DOHH2 (cell line): ENCODE data around the gene REC114.

ENCODE experiments used
- H3F3A ChIP-seq: fragments of 200-600 bp; sonication (generic), shearing (Covaris generic); 2 replicates; pipeline ENCODE4 v1.6.0; 2016; ENCODE audit warnings: antibody characterized with exemption, mild to moderate bottlenecking; ENCODE audit not compliant: control insufficient read depth, insufficient read depth
- H3K27ac ChIP-seq: fragments of 200-600 bp; sonication (generic); 2 replicates; pipeline ENCODE4 v1.5.1; 2014; ENCODE audit warnings: low read depth, mild to moderate bottlenecking, low read length, moderate library complexity
- H3K27me3 ChIP-seq: fragments of 200-600 bp; sonication (generic); 2 replicates; pipeline ENCODE4 v1.6.1; 2014; ENCODE audit warnings: mild to moderate bottlenecking, low read length, mixed read lengths; ENCODE audit not compliant: control insufficient read depth
- H3K36me3 ChIP-seq: fragments of 200-600 bp; sonication (generic); 2 replicates; pipeline ENCODE4 v1.6.1; 2014; ENCODE audit warnings: mild to moderate bottlenecking, low read length, moderate library complexity, mixed read lengths; ENCODE audit not compliant: control insufficient read depth
- H3K4me1 ChIP-seq: fragments of 200-600 bp; sonication (generic); 2 replicates; pipeline ENCODE4 v1.6.1; 2014; ENCODE audit warnings: mild to moderate bottlenecking, low read length, mixed read lengths; ENCODE audit not compliant: control insufficient read depth
- H3K4me2 ChIP-seq: fragments of 200-600 bp; sonication (generic); 2 replicates; pipeline ENCODE4 v1.6.0; 2014; ENCODE audit warnings: mild to moderate bottlenecking, low read length, moderate library complexity
- H3K4me3 ChIP-seq: fragments of 200-600 bp; sonication (generic); 2 replicates; pipeline ENCODE4 v1.5.1; 2014; ENCODE audit warnings: mild to moderate bottlenecking, low read length, mixed read lengths
- H3K79me2 ChIP-seq: fragments of 200-600 bp; sonication (generic); 2 replicates; pipeline ENCODE4 v1.6.1; 2014; ENCODE audit warnings: mild to moderate bottlenecking, low read length, mixed read lengths; ENCODE audit not compliant: control insufficient read depth
- H3K9me2 ChIP-seq: fragments of 200-600 bp; sonication (generic); replicated peaks from 2 replicates; pipeline ENCODE4 v1.6.1; 2014; ENCODE audit warnings: mild to moderate bottlenecking, low read length, mixed read lengths; ENCODE audit not compliant: control insufficient read depth
- H3K9me3 ChIP-seq: fragments of 200-600 bp; sonication (generic); 2 replicates; pipeline ENCODE4 v1.6.1; 2014; ENCODE audit warnings: antibody characterized with exemption, low read length, mixed read lengths; ENCODE audit not compliant: control insufficient read depth, insufficient read depth
- H4K20me1 ChIP-seq: fragments of 200-600 bp; sonication (generic); 2 replicates; pipeline ENCODE4 v1.6.0; 2014; ENCODE audit warnings: low read depth, mild to moderate bottlenecking, antibody characterized with exemption, low read length, moderate library complexity; ENCODE audit not compliant: control insufficient read depth, insufficient read depth
- CTCF ChIP-seq: fragments of 200-600 bp; sonication (generic); IDR thresholded peaks from one replicate; pipeline ENCODE4 v1.5.1; 2014; ENCODE audit warnings: antibody characterized with exemption, mild to moderate bottlenecking, low read depth, low read length; ENCODE audit not compliant: poor library complexity, severe bottlenecking
- EZH2phosphoT487 ChIP-seq: fragments of 200-600 bp; sonication (generic); IDR thresholded peaks from 2 replicates; pipeline ENCODE4 v1.6.1; 2017; ENCODE audit warnings: borderline replicate concordance, mild to moderate bottlenecking, antibody characterized with exemption, low read length, moderate library complexity, mixed read lengths

Gene REC114

GRCh38 chr15:73590263-73590662, 147.3 kb downstream of the REC114 start:
- no peaks in the 10 kb centered on the region for H3F3A ChIP-seq
- no peak overlapping the region for H3K27ac ChIP-seq
- H3K9me3 ChIP-seq, result no peaks in the 10 kb centered on the region
- no peaks in the 10 kb centered on the region for H3K9me2 ChIP-seq
- TF ChIP-seq CTCF (no peak), EZH2phosphoT487 (no peak)
- peaks cover 34% of the 10 kb centered on the region for H3K79me2 ChIP-seq
- H3K4me3 ChIP-seq, result no peak overlapping the region
- no peaks in the 10 kb centered on the region for H3K27me3 ChIP-seq
- H4K20me1 ChIP-seq, result peaks cover 2% of the 10 kb centered on the region; the same call in 1 of the 2 replicates
- no peak overlapping the region for H3K4me2 ChIP-seq
- peaks cover 49% of the 10 kb centered on the region for H3K36me3 ChIP-seq
- H3K4me1 ChIP-seq, result no peaks in the 10 kb centered on the region

DNA sequence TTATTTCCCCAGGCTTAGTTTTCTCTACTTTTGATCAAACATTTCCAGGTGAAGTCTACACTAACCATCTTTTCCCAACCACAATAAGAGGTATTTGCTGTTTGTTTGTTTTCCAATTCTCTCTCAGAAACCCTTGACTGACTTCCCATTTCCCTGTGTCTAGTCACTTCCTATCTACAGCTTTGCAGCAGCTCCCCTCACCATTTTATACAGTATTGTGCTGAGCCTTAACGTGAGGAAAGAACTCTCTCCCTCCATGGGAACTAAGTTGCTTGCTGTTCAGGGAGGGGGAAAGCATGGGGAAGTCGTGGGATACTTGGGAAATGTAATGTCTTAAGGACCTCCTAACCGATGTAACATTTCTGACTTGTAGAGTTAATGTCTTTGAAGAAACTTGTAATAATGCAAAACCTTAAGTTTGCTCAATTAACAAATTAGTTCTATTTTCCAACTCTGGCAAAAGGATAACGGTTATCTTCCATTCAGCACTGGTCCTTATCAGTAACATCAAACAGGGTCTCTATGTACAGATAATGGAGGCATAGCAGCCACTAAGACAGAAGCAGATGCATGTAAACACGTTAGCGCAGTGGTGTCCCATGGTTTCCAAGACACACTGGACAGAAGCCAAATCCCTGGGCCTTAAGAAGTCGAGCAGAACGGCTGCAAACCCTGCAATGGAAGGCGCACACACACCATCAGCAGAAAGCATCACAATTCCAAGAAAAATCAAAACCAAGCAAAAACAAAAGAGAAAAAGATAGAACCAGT, 150.5 kb downstream of the REC114 start:
- no peaks in the 10 kb centered on the region for H3K9me2 ChIP-seq
- H3K4me1 ChIP-seq, result no peaks in the 10 kb centered on the region
- H3K4me3 ChIP-seq, result no peak overlapping the region
- H3K27me3 ChIP-seq, result no peaks in the 10 kb centered on the region
- H3K79me2 ChIP-seq, result peaks cover 67% of the 10 kb centered on the region
- no peak overlapping the region for H3K27ac ChIP-seq
- no peaks in the 10 kb centered on the region for H3K9me3 ChIP-seq
- H3K4me2 ChIP-seq, result no peak overlapping the region
- H3K36me3 ChIP-seq, result peaks cover 25% of the 10 kb centered on the region
- peaks cover 3% of the 10 kb centered on the region for H4K20me1 ChIP-seq
- no peak for TF ChIP-seq EZH2phosphoT487
- TF ChIP-seq CTCF, result no peak
- H3F3A ChIP-seq, result no peaks in the 10 kb centered on the region

DNA sequence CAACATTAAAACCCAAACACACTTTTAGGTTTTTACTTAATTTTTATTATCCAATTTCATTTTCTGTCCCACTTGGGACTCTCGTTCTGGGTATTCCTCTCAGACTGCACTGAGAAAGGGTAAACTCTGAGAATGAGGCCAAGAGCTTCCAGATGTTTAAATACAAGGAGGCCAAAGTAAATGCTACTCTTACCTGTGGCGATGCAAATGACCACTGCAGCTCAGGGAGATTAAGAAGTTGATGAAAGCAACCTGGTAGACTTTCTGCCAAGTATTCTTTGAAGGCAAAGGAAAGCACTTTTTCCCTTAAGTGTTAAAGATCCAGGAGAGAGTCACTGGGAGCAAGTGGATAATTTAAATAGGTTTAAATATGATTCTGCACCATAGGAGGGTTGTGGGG, 151.1 kb downstream of the REC114 start:
- no peak overlapping the region for H3K4me2 ChIP-seq
- H3K4me3 ChIP-seq, result no peak overlapping the region
- H3K27me3 ChIP-seq, result no peaks in the 10 kb centered on the region
- no peak overlapping the region for H3K27ac ChIP-seq
- H4K20me1 ChIP-seq, result peaks cover 8% of the 10 kb centered on the region
- no peaks in the 10 kb centered on the region for H3K9me2 ChIP-seq
- peaks cover 73% of the 10 kb centered on the region for H3K79me2 ChIP-seq
- peaks cover 19% of the 10 kb centered on the region for H3K36me3 ChIP-seq
- no peaks in the 10 kb centered on the region for H3K4me1 ChIP-seq
- TF ChIP-seq EZH2phosphoT487, result no peak
- no peak for TF ChIP-seq CTCF
- no peaks in the 10 kb centered on the region for H3K9me3 ChIP-seq
- no peaks in the 10 kb centered on the region for H3F3A ChIP-seq
